Gastroesophageal sphincter (tissue), 3 donors: Measurements from ENCODE around the gene TMEM237.

Experiments
- CTCF ChIP-seq, 4 experiments: fragments of 200-600 bp in 2 of 4; fragments of 450-650 bp in 2 of 4; sonication (generic) in 1 of 4; IDR thresholded peaks; one replicate each; pipeline ENCODE4 v1.5.1; 2017 to 2019; ENCODE audit warnings: antibody characterized with exemption in 4 of 4, mild to moderate bottlenecking in 2 of 4, moderate library complexity in 2 of 4
- EP300 ChIP-seq: sonication (generic); formaldehyde crosslinking; IDR thresholded peaks from one replicate; pipeline ENCODE4 v1.6.1; 2017; ENCODE audit warnings: antibody characterized with exemption, mild to moderate bottlenecking
- POLR2A ChIP-seq, 2 donors: fragments of 450-650 bp; IDR thresholded peaks; one replicate each; pipeline ENCODE4 v1.6.1; 2017; ENCODE audit warnings: antibody characterized with exemption in 2 of 2, mild to moderate bottlenecking in 2 of 2, moderate library complexity in 1 of 2
- POLR2AphosphoS5 ChIP-seq: sonication (generic); formaldehyde crosslinking; IDR thresholded peaks from one replicate; pipeline ENCODE4 v1.6.1; 2017; ENCODE audit warnings: antibody characterized with exemption

- TF ChIP-seq EP300 (no peak), CTCF (IDR thresholded peaks at IDR 0.05) (no peak), POLR2A (IDR thresholded peaks at IDR 0.05) (no peak), POLR2AphosphoS5 (no peak)
These were observed 11.5 kb upstream of the TMEM237 start for GRCh38 chr2:201654616-201655384.
